SK-N-SH (cell line): ENCODE results near the gene KRT39. TPM values are rescaled to one million over a fixed set of nuclear protein-coding genes. Genes with fewer than 3 reads are reported as not detected.

ENCODE experiments used
- CTCF ChIA-PET: fragments of 300-600, 350-600 bp; formaldehyde crosslinking; extraction: SDS; loops from one replicate; lab custom pipeline; 2021; lab: Yijun Ruan, JAX
- POLR2A ChIA-PET: fragments of 350-600 bp; sonication (Branson Sonifier 250); formaldehyde crosslinking; extraction: SDS; loops from one replicate; lab custom pipeline; 2020; ENCODE audit warnings: antibody characterized with exemption, inconsistent platforms; lab: Yijun Ruan, JAX
- DNase-seq: peaks from one replicate; pipeline ENCODE4 v3.0.0; 2012
- H2AFZ ChIP-seq: fragments of 200-600 bp; sonication (generic); 2 replicates; pipeline ENCODE4 v1.8.1; 2016; ENCODE audit warnings: antibody characterized with exemption, mild to moderate bottlenecking, low read depth
- H3F3A ChIP-seq: fragments of 200-600 bp; sonication (generic); replicated peaks from 2 replicates; pipeline ENCODE3; 2016; ENCODE audit warnings: antibody characterized with exemption, mild to moderate bottlenecking; ENCODE audit not compliant: insufficient read depth
- H3K27ac ChIP-seq, 2 experiments: fragments of 200-500 bp in 1 of 2; fragments of 200-600 bp in 1 of 2; sonication (Bioruptor generic) in 1 of 2; sonication (generic), shearing (Covaris generic) in 1 of 2; 2 replicates each; pipeline versions ENCODE4 v1.5.1 to v1.6.1; 2014 to 2016; ENCODE audit warnings: low read depth in 2 of 2, inconsistent platforms in 1 of 2, low read length in 1 of 2, mild to moderate bottlenecking in 1 of 2, mixed read lengths in 1 of 2
- H3K27me3 ChIP-seq: fragments of 200-600 bp; sonication (generic), shearing (Covaris generic); 2 replicates; pipeline ENCODE4 v1.6.1; 2016; ENCODE audit warnings: mixed run types; ENCODE audit not compliant: insufficient read depth
- H3K36me3 ChIP-seq, 2 experiments: fragments of 200-500 bp in 1 of 2; fragments of 200-600 bp in 1 of 2; sonication (Bioruptor generic) in 1 of 2; sonication (generic) in 1 of 2; replicated peaks in 1 of 2; 2 replicates each; pipeline versions ENCODE3 to v1.5.1; 2014 to 2016; ENCODE audit warnings: low read length in 1 of 2, mild to moderate bottlenecking in 1 of 2; ENCODE audit not compliant: insufficient read depth in 2 of 2, control insufficient read depth in 1 of 2
- H3K4me1 ChIP-seq, 2 experiments: fragments of 200-500 bp in 1 of 2; fragments of 200-600 bp in 1 of 2; sonication (Bioruptor generic) in 1 of 2; sonication (generic), shearing (Covaris generic) in 1 of 2; 2 replicates each; pipeline versions ENCODE4 v1.5.1 to v1.6.1; 2014 to 2016; ENCODE audit warnings: low read depth in 1 of 2, low read length in 1 of 2, mixed run types in 1 of 2; ENCODE audit not compliant: insufficient read depth in 2 of 2, control insufficient read depth in 1 of 2
- H3K4me2 ChIP-seq: fragments of 200-600 bp; sonication (generic), shearing (Covaris generic); 2 replicates; pipeline ENCODE4 v1.6.1; 2017; ENCODE audit warnings: mixed run types
- H3K4me3 ChIP-seq, 2 experiments: fragments of 200-500 bp in 1 of 2; fragments of 200-600 bp in 1 of 2; sonication (Bioruptor generic) in 1 of 2; sonication (generic), shearing (Covaris generic) in 1 of 2; 2 replicates each; pipeline versions ENCODE4 v1.5.1 to v1.8.1; 2014 to 2016; ENCODE audit warnings: low read depth in 2 of 2, inconsistent platforms in 1 of 2, low read length in 1 of 2, mild to moderate bottlenecking in 1 of 2, mixed read lengths in 1 of 2, moderate library complexity in 1 of 2
- H3K79me2 ChIP-seq: fragments of 200-600 bp; sonication (generic); 2 replicates; pipeline ENCODE4 v1.8.1; 2017; ENCODE audit warnings: mild to moderate bottlenecking; ENCODE audit not compliant: insufficient read depth
- H3K9ac ChIP-seq: fragments of 200-600 bp; sonication (generic); 2 replicates; pipeline ENCODE4 v1.6.1; 2017; ENCODE audit warnings: mixed run types
- H3K9me2 ChIP-seq: fragments of 200-600 bp; sonication (generic); 2 replicates; pipeline ENCODE4 v1.6.1; 2017; ENCODE audit warnings: mixed run types
- H3K9me3 ChIP-seq: fragments of 200-600 bp; sonication (generic); 2 replicates; pipeline ENCODE4 v1.6.1; 2017; ENCODE audit warnings: mixed run types, mild to moderate bottlenecking, moderate library complexity
- H4K20me1 ChIP-seq: fragments of 200-600 bp; sonication (generic); 2 replicates; pipeline ENCODE4 v1.6.1; 2017; ENCODE audit warnings: mild to moderate bottlenecking, mixed run types; ENCODE audit not compliant: insufficient read depth
- CHD2 ChIP-seq: fragments of 150-350 bp; IDR thresholded peaks from 2 replicates; pipeline ENCODE4 v1.6.1; 2018; ENCODE audit warnings: low read length; ENCODE audit not compliant: partially characterized antibody
- EP300 ChIP-seq, 2 experiments: IDR thresholded peaks; 2 replicates each; pipeline versions ENCODE4 v1.4.0 to v1.6.1; 2012; ENCODE audit warnings: borderline replicate concordance in 1 of 2, low read depth in 1 of 2, low read length in 1 of 2
- EZH2phosphoT487 ChIP-seq: fragments of 200-600 bp; sonication (generic); IDR thresholded peaks from 2 replicates; pipeline ENCODE4 v1.6.1; 2017; ENCODE audit warnings: low read depth, mixed run types, mild to moderate bottlenecking, antibody characterized with exemption, moderate library complexity, borderline replicate concordance
- FOSL2 ChIP-seq: IDR thresholded peaks from 2 replicates; pipeline ENCODE4 v1.4.0; 2012; ENCODE audit warnings: low read depth, mild to moderate bottlenecking, moderate library complexity, borderline replicate concordance
- FOXJ3 ChIP-seq: sonication (generic); formaldehyde crosslinking; IDR thresholded peaks from 2 replicates; pipeline ENCODE4 v1.5.1; 2020; ENCODE audit warnings: mild to moderate bottlenecking, missing genetic modification reagents
- IRF3 ChIP-seq: fragments of 150-350 bp; IDR thresholded peaks from 2 replicates; pipeline ENCODE4 v1.6.1; 2016; ENCODE audit warnings: mild to moderate bottlenecking, low read depth, low read length
- JUND ChIP-seq: IDR thresholded peaks from 2 replicates; pipeline ENCODE4 v1.4.0; 2012
- NFIC ChIP-seq: IDR thresholded peaks from 2 replicates; pipeline ENCODE4 v1.4.0; 2012; ENCODE audit warnings: borderline replicate concordance
- NRF1 ChIP-seq: IDR thresholded peaks from 2 replicates; pipeline ENCODE4 v1.6.1; 2012; ENCODE audit warnings: low read depth, mild to moderate bottlenecking, low read length
- PBX3 ChIP-seq: IDR thresholded peaks from 2 replicates; pipeline ENCODE4; 2012
- RCOR1 ChIP-seq: fragments of 150-350 bp; IDR thresholded peaks from 2 replicates; pipeline ENCODE4 v1.6.1; 2017; ENCODE audit warnings: antibody characterized with exemption, low read length
- REST ChIP-seq: IDR thresholded peaks from 2 replicates; pipeline ENCODE4 v1.6.1; 2012; ENCODE audit warnings: mild to moderate bottlenecking, low read depth, low read length, moderate library complexity
- RXRA ChIP-seq: IDR thresholded peaks from 2 replicates; pipeline ENCODE4 v1.4.0; 2012; ENCODE audit warnings: low read depth, mild to moderate bottlenecking, borderline replicate concordance
- SIN3A ChIP-seq: IDR thresholded peaks from 2 replicates; pipeline ENCODE4 v1.6.1; 2012; ENCODE audit warnings: low read depth, mild to moderate bottlenecking, low read length, moderate library complexity, borderline replicate concordance
- SMC3 ChIP-seq: IDR thresholded peaks from 2 replicates; pipeline ENCODE4 v1.6.1; 2012; ENCODE audit warnings: low read depth, low read length, improper control_type of control experiment
- TAF1 ChIP-seq: IDR thresholded peaks from 2 replicates; pipeline ENCODE4 v1.6.1; 2012; ENCODE audit warnings: low read depth, mild to moderate bottlenecking, low read length, moderate library complexity, borderline replicate concordance
- TCF12 ChIP-seq: IDR thresholded peaks from 2 replicates; pipeline ENCODE4 v1.4.0; 2012
- USF1 ChIP-seq: IDR thresholded peaks from 2 replicates; pipeline ENCODE4 v1.4.0; 2012; ENCODE audit warnings: low read depth, borderline replicate concordance
- USF2 ChIP-seq: fragments of 150-350 bp; IDR thresholded peaks from 2 replicates; pipeline ENCODE4 v1.6.1; 2017; ENCODE audit warnings: antibody characterized with exemption, low read length, low read depth, borderline replicate concordance
- YY1 ChIP-seq: IDR thresholded peaks from 2 replicates; pipeline ENCODE4 v1.4.0; 2012; ENCODE audit warnings: low read depth, mild to moderate bottlenecking
- WGBS: methylation state at CpG from one replicate; pipeline ENCODE4 v1.1.6; 2017; ENCODE audit warnings: low lambda C conversion rate; 5-methylcytosine and 5-hydroxymethylcytosine counted together
- polyA plus RNA-seq, 3 experiments: library from polyadenylated mRNA; depleted of rRNA; stranded (reverse); fragments of >200 nt; gene quantifications; 2 replicates each; pipeline ENCODE4 v1.2.3, GENCODE V29; 2012

Gene KRT39
- polyA plus RNA-seq, 1 of the 3 experiments (the other 2 are of a cell fraction), result not detected

GRCh38 chr17:40962059-40962561 is 4.6 kb downstream of the KRT39 start:
- Histone ChIP-seq H4K20me1 (no peaks in the 10 kb centered on the region), H3K9ac (no peak overlapping the region), H3K4me2 (no peak overlapping the region), H3K9me3 (no peaks in the 10 kb centered on the region), H3K4me1 (peaks cover 0 to 5% of the 10 kb centered on the region in 2 experiments; a peak in 1 of 4 replicates), H3F3A (no peaks in the 10 kb centered on the region), H3K79me2 (no peaks in the 10 kb centered on the region), H3K27ac (no peak overlapping the region)
- POLR2A ChIA-PET, result no interaction called here
- TF ChIP-seq RCOR1, result no peak
- TF ChIP-seq FOXJ3, result no peak
- no peak for TF ChIP-seq SMC3
- no peak for TF ChIP-seq EZH2phosphoT487
- TF ChIP-seq NRF1, result no peak
- TF ChIP-seq JUND, result no peak
- TF ChIP-seq EP300 (IDR thresholded peaks at IDR 0.05; ENCODE audit: borderline replicate concordance in 1 of 2, low read depth in 1 of 2, low read length in 1 of 2), result no peak
- no peak for TF ChIP-seq FOSL2
- TF ChIP-seq REST, result no peak
- no peak for TF ChIP-seq YY1
- TF ChIP-seq NFIC, result no peak
- TF ChIP-seq, all 33 proteins: peak for 0
- Histone ChIP-seq H3K27me3 (no peaks in the 10 kb centered on the region), H3K4me3 (no peak overlapping the region), H3K36me3 (no peaks in the 10 kb centered on the region), H3K9me2 (no peaks in the 10 kb centered on the region), H2AFZ (no peak overlapping the region)
- DNase-seq, result no peak
- 9% methylated on average over 4 of the region's 4 CpGs for WGBS
- CTCF ChIA-PET, result interaction anchor here (1.3 kb wide), 1 partner anchor 587 kb away, joined by 5 read pairs; no protein-coding TSS in a partner anchor

GRCh38 chr17:40961591-40961990 is 5.2 kb downstream of the KRT39 start:
- Histone ChIP-seq H3K27ac (no peak overlapping the region), H3K4me1 (peaks cover 0 to 5% of the 10 kb centered on the region in 2 experiments; a peak in 1 of 4 replicates), H4K20me1 (no peaks in the 10 kb centered on the region), H3K9ac (no peak overlapping the region), H3K9me3 (no peaks in the 10 kb centered on the region), H3K9me2 (no peaks in the 10 kb centered on the region), H3K4me3 (no peak overlapping the region), H3K27me3 (no peaks in the 10 kb centered on the region), H3F3A (no peaks in the 10 kb centered on the region), H2AFZ (no peak overlapping the region), H3K4me2 (no peak overlapping the region), H3K36me3 (no peaks in the 10 kb centered on the region), H3K79me2 (no peaks in the 10 kb centered on the region)
- ChIA-PET CTCF (interaction anchor here (1.3 kb wide), 1 partner anchor 587 kb away, joined by 5 read pairs; no protein-coding TSS in a partner anchor), POLR2A (no interaction called here)
- 11% methylated on average over 1 of the region's 1 CpG for WGBS
- no peak for DNase-seq
- TF ChIP-seq TCF12 (no peak), USF1 (no peak), TAF1 (no peak), JUND (no peak), RXRA (no peak), SMC3 (no peak), IRF3 (no peak), PBX3 (no peak), CHD2 (no peak), FOXJ3 (no peak), RCOR1 (no peak), EZH2phosphoT487 (no peak), NRF1 (no peak), SIN3A (no peak), USF2 (no peak), NFIC (no peak)
